IPS-18c (cell line): Measurements from ENCODE around the gene KIRREL3.

Experiments
- H3K4me3 ChIP-seq: 2 replicates; pipeline ENCODE4 v1.7.0; 2013; ENCODE audit warnings: low read depth, mild to moderate bottlenecking, low read length, moderate library complexity; ENCODE audit not compliant: insufficient read depth
- H3K9me3 ChIP-seq: one replicate; pipeline ENCODE4 v1.6.1; 2013; ENCODE audit warnings: mild to moderate bottlenecking, low read length, moderate library complexity; ENCODE audit not compliant: control insufficient read depth, insufficient read depth

KIRREL3 gene

DNA sequence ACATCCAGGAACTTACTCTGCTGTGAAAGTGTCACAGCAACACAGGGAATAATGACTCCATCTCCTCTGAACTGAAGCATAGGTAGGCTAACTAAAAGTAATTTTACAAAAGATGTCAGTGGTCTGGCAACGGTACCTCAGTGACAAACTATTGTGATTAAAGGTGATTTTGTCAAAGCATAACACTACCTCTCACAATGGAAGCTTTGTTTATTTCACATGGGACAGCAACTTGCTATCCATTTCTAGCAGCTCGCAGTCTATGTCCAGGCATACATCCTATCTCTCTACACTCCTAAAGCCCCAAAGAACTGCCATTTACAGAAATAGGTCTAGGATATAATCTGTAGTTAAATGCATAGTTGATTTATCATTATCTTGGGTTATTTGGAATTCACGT is 163.0 kb downstream of the KIRREL3 start:
- Histone ChIP-seq H3K9me3 (no peaks in the 10 kb centered on the region), H3K4me3 (no peak overlapping the region)

DNA sequence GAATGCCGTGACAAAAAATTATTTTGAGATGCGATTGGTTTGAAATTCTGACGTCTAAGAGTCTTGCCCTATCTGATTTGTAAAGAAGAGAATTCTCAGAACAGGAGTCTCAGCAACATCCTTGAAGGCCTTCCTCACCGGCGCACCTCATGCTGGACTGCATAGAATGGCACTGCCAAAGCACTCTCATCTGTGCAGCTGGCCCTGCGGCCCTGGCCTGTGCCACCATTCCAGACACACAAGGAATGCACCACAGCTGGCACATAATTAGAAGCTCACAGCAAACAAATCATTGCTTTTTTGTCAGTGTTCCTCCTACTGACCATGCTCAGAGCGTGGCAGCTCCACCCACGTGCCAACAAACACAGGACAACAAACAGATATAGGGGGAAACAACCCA is 166.0 kb downstream of the KIRREL3 start:
- Histone ChIP-seq H3K9me3 (no peaks in the 10 kb centered on the region), H3K4me3 (no peak overlapping the region)

DNA sequence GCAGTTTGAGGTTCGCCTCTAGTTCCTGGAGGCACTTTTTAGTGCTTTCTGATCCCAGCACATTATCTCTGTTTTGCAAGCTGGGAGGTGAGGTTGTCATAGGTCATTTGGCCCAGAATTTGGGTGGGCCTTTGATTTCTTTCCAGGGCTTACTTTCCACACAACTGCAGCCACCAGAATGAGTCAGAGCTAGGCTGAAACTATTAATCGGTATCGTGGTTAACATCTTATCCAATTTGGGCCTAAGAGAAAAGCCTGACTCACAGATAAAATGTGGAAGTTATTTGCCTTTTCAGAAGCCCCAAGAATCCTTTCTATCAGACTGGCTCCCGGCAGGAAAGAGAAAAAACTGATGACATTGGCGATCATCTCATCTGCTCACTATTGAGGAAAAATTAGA is 166.4 kb downstream of the KIRREL3 start:
- Histone ChIP-seq H3K4me3 (no peak overlapping the region), H3K9me3 (no peaks in the 10 kb centered on the region)

DNA sequence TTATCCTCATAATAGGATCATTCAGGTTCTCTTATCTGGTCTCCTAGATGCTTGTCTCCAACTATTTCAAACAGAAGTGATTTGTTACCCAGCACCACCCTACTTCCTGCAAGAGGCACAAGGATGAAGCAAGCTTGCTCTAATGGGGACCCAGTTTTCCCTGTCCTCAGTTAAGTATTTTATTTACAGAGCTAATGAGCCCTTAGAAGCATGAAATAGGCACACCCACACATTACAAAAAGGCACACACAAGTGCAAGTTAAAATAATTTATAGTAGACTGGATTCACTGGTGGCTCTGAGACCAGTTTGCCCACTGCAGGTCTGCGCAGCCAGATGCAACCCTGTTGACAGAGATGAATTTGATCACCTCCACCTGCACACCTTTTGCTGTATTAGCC is 167.5 kb downstream of the KIRREL3 start:
- no peaks in the 10 kb centered on the region for H3K9me3 ChIP-seq
- H3K4me3 ChIP-seq = no peak overlapping the region

DNA sequence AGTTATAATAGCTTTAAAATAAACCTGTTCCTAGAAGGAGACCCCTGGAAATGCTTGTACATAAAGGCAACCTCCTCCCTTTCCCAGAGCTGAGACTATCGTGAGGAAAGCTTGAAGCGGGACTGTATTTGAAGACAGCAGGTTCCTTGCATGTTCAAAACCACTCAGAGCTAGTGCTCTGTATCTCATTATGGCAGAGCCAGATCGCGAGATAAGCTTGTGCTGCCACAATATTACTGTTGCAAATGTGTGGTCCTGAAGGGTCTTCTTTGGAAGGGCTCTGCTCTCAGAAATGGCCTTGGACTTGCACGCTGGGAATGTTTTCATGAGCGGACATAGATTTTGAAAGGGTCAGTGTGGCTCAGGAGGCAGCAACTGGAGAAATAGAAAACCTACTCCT is 168.2 kb downstream of the KIRREL3 start:
- Histone ChIP-seq H3K9me3 (no peaks in the 10 kb centered on the region), H3K4me3 (no peak overlapping the region)

DNA sequence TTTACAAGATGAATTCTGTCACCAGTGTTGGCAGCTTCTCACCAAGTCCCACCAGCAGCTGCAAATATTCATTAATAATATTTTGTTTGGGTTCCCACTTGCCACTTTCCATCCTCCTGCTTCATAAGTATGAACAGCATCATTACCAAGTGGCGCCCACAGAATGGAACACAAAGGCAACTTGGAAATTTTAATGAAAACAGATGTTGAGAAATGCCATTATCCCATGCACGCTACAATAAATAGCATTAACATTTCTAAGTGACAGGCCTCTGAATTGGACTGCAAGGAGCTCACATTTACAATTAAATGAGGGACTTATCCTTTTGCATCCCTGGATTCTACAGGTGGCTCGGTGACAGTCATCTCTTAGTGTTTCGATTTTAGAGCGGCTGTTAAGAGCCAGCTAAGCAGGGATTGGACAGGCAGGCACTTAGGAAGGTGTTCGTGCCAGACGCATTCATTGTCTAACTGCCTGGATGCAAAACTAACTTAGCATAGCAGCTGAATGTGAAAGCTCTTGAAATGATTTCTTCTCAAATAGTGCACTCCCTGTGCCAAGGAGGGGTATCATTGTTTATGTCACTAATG is 170.3 kb downstream of the KIRREL3 start:
- H3K9me3 ChIP-seq = no peaks in the 10 kb centered on the region
- H3K4me3 ChIP-seq = no peak overlapping the region

DNA sequence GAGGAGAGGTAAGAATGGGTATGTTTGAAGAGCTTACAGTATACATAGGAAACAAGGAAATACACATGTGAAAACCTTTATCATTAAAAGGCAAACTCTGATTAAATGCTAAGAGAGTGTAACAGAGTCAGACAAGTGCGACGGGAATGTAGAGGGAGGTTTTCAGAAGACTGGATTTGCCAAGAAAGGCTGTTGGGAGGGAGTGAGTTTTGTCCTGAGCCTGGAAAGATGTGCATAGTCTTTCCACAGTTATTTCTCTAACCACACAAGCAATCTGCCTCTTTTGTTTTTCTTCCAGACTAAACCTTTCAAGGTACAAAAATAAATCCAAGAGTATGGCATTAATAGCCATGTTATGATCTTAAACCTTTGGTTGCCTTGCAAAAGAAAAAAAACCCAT is 170.9 kb downstream of the KIRREL3 start:
- no peak overlapping the region for H3K4me3 ChIP-seq

DNA sequence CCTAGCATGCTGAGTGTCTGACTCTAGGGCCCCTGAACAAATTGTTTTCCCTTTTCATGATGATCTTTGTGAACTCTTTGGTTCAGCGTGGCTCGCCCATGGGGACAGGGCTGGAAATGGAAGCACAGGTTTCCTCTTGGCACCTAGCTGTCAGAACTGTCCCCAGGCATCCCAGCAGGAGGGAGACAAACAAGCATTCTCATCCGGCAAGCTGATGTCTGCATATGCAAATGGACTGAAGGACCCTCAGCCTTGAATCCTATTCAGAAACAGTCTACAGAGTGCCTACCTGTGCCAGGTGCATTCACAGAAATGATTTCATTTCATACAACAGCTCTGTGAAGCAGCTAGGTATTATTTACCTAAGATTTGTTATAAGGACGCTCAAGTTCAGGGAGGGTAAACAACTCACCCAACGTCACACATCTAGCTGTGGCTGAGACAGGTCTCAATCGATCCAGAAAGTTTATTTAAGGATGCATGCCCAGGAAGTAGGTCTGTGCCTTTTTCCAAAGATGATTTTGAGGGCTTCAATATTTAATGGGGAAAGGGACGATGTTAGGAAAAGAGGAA is 176.4 kb downstream of the KIRREL3 start:
- Histone ChIP-seq H3K9me3 (no peaks in the 10 kb centered on the region), H3K4me3 (no peak overlapping the region)

More for the DNA sequence above, 170.9 kb downstream of the KIRREL3 start:
- H3K9me3 ChIP-seq = no peaks in the 10 kb centered on the region

DNA sequence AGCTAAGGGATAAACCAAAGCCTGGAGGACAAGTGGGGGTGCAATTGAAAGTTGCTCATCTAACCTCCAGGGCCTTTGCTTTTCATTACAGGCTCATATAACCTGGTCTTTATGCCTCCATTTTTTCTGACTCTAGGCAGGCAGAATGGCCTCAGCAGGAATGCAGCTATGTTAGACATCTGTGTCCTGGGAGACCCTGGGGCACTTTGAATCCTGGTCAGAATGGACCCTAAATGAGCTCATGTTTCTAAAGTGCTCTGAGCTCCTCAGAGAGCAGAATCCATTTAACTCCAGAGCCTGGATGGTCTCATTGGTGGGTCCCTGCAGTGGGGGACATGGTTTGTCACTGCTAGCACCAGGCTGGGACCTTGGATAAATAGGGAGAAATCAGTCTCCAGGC is 177.3 kb downstream of the KIRREL3 start:
- Histone ChIP-seq H3K4me3 (no peak overlapping the region), H3K9me3 (no peaks in the 10 kb centered on the region)

DNA sequence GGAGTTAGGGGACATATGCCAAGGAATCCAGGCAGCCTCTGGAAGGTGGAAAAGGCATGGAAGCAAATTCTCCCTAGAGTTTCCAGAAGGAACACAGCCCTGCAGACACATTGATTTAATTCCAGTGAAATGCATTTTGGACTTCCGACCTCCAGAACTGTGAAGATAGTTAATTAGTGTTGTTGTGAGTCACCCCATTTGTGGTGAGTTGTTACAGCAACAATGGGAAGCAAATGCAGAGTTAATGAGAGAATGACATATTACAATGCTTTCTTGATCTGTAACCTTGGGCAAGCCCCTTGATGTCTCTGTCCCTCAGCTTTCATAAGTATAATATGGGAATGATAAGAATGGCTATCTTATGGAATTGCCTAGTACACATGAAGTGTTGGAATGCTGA is 178.7 kb downstream of the KIRREL3 start:
- no peaks in the 10 kb centered on the region for H3K9me3 ChIP-seq
- no peak overlapping the region for H3K4me3 ChIP-seq

DNA sequence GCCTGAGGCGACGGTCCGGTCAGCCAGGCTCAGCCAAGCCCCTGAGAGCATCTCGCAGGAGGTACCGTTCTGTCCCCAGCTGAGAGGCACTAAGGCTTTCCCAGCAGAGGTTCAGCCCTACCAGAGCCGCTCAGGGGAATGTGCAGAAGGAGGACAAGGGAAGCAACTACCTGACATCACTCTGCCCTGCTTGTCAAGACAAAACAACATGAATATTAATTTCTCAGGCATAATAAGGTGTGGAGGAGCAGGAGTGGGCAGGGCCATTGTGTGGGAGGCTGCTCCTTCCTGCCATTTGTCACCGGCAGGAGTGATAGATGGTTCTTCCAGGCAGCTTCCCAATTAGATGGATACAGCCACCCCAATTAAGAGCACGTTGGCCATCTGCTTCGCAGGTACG is 181.4 kb downstream of the KIRREL3 start:
- Histone ChIP-seq H3K9me3 (no peaks in the 10 kb centered on the region), H3K4me3 (no peak overlapping the region)

DNA sequence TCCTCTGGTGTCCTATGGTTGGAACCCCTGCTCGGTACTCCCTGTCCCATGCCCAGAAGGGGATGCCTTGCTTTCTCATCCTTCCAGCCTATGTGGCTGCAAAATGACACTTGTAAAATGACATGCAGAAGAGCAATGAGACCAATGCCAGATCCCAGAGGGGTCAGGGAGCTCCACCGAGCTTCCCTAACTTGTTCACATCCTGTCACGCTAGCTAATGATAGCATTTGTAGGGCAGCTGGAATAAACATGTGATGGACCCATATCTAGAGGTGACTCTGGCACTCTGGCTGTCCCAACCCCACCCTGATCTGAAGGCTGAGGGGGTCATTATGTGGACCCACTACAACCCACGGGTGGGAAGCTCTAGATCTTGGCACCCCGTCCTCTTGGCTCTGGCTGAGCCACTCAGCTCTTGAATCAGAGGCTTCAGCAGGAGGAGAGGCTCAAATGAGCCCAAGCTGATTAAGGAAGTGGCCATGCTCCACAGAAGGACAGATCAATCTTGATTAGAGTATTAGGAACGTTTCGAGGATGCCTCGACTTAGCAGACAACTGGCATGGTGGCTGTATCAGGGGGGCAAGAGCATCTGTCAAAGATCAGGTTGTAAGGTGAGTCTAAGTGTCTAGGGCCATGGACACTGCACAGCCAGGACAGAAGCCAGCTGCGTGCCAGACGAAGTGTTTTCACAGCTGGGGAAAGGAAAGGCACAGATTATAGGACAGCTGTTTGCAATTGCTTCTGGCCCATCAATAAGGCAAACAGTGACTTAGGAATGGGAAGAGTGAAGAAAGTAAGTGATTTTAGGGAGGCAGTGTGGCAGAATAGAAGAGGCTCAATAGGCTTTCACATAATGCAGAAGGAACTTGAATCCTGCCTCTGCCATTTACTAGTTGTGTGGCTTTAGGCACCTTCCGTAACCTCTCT is 182.8 kb downstream of the KIRREL3 start:
- H3K9me3 ChIP-seq = no peaks in the 10 kb centered on the region

DNA sequence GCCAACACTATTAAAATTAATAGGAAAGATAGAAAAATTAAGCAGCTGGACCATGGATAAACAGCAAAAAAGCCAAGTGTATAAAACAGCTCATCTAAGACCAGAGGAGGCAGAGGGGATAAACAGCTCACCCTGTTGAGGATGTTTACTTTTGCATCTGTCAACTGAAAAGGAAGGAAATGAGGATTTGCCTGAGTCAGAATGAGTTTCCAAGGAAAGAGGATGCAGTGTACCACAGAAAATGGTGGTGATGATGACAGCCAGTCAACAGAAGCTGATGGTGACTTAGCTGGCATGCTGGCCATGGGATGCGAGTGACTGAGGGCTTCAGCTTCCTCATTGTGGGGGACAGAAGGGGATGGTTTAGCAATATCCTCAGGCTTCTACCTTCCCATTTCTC is 183.5 kb downstream of the KIRREL3 start:
- no peaks in the 10 kb centered on the region for H3K9me3 ChIP-seq
- H3K4me3 ChIP-seq = no peak overlapping the region

More for the DNA sequence above, 182.8 kb downstream of the KIRREL3 start:
- H3K4me3 ChIP-seq = no peak overlapping the region

DNA sequence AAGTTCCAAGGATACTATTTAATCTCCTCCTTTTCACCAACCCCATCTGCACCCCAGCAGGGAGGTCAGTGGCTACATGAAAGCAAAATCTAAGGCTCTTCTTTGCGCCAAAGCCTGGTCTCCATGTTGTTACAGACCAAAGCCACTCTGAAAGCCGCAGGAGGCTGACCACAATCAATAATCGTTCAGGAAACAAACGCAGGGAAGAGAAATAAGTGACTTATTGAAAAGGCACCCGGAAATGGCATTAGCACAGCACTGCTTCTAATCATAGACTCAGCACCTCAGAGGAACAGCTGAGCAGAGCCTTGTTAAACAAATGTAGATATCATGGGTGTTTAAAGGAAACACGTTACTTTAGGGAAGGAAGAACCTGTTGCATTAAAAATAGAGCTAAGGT is 183.9 kb downstream of the KIRREL3 start:
- Histone ChIP-seq H3K9me3 (no peaks in the 10 kb centered on the region), H3K4me3 (no peak overlapping the region)

DNA sequence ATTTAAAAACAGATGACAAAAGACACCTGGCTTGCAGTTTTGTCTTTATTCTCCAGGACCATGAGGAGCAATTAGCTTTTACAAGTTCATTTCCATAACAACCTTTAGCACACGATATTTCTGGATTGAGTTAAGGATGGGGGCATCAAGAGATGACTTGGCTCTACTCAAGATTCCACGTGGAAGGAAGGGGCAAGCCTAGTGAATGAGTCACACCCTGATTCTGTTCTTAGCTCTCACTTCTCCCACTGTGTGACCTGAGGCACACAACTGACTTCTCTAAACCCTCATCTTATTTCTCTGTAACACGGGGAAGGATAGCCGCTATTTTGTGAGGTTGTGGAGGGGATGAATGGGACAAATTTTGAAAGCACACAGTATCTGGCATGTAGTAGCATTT is 185.5 kb downstream of the KIRREL3 start:
- Histone ChIP-seq H3K4me3 (no peak overlapping the region), H3K9me3 (no peaks in the 10 kb centered on the region)

DNA sequence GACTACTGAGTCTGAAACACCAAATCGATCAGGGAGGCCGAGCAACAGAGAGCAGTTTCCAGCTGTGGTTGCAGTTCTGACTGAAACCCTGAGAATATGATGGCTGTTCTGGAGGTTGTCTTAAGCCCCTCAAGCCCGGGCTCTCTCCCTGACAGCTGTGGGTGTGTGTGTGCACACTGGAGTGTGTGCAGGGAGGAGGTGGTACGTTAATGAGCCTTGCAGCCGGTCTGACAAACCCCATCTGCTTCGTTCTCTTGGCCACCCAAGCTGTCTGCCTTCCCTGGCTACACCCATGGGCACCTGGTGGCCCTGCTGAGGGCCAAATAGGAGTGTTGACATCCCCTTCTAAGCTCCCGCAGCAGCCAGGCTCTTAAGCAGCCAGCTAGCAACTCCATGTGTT is 189.8 kb downstream of the KIRREL3 start:
- Histone ChIP-seq H3K9me3 (no peaks in the 10 kb centered on the region), H3K4me3 (no peak overlapping the region)

DNA sequence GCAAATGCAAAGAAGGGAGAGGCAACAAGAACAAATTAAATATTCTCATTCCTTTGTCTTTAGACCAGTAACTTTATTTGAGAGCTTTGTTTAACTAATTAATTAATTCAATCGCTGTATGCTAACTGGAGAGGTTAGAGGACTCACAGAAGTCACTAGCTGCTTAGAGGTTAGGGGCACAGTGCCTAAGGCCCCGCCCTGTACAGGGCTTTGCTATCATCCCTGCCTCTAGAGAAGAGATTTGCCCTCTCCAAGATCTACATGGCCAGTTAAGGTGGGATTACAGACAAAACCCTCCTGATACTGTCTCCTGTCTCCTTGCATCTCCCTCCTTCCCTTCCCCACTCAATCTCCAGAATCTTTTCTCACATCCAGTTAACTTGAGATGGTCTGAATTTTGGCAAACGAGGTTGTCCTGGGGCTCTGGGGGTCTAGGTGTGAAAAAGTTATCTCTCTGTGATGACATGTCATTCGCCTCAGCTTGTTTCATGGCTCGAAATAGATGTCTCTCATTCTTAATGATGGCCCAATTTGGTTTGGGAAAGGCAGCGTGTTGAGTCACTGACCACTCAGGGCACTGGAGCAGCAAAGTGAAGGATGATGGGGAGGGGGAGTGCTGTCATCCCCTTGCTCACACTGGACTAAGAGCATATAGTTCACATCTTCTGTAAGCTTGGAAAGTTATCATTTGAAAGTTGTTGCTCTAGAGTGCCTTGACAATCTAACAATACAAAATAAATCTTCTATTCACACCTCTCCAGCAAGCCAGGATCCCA is 190.9 kb downstream of the KIRREL3 start:
- Histone ChIP-seq H3K4me3 (no peak overlapping the region), H3K9me3 (no peaks in the 10 kb centered on the region)

DNA sequence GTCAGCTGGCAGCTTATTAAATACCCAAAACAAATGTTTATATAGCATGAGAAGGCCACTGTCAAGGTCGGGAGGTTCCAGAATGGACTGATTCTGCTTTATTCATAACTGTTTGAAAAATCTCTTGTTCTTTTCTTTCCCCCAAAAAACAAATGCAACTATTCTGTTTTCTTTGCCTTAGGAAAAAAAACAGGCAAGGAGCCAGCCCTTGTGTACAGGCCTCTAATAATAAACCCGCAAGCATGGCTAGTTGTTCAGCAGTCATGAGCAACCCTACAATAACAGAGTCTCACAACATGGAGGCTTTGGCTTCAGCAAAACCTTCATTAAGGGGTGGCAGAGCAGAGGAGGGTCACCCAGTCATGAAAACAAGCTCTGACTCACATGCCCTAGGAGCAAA is 191.7 kb downstream of the KIRREL3 start:
- no peak overlapping the region for H3K4me3 ChIP-seq
- H3K9me3 ChIP-seq = no peaks in the 10 kb centered on the region
